Stimulated activated CD4-positive, alpha-beta T cell treated with anti-CD3 and anti-CD28 coated beads, Interleukin-12 subunit alpha, Interleukin-12 subunit beta, amount 100 ng/mL, for 4 hours (primary cell): ENCODE results near the gene SLIT1.

Experiments used
- DNase-seq: peaks from one replicate; pipeline ENCODE4 v3.0.0-alpha.2; 2020

SLIT1 gene

GRCh38 chr10:97078261-97078937 is 107.4 kb downstream of the SLIT1 start:
- no peak for DNase-seq

GRCh38 chr10:97076781-97077180 is 109.0 kb downstream of the SLIT1 start:
- no peak for DNase-seq

GRCh38 chr10:97075961-97076525 is 109.7 kb downstream of the SLIT1 start:
- DNase-seq = no peak

GRCh38 chr10:97075421-97075820 is 110.3 kb downstream of the SLIT1 start:
- no peak for DNase-seq

GRCh38 chr10:97074256-97075145 is 111.3 kb downstream of the SLIT1 start:
- no peak for DNase-seq

- peak; percentile 79 for DNase-seq
Observed at GRCh38 chr10:97072851-97073665, 112.7 kb downstream of the SLIT1 start.

- no peak for DNase-seq
Observed at GRCh38 chr10:97071496-97071895, 114.3 kb downstream of the SLIT1 start.

GRCh38 chr10:97069576-97070362 is 116.0 kb downstream of the SLIT1 start:
- DNase-seq = no peak

- no peak for DNase-seq
Observed at GRCh38 chr10:97069026-97069425, 116.7 kb downstream of the SLIT1 start.

GRCh38 chr10:97067716-97068391 is 117.9 kb downstream of the SLIT1 start:
- no peak for DNase-seq

GRCh38 chr10:97066877-97067555 is 118.7 kb downstream of the SLIT1 start:
- DNase-seq = no peak

- DNase-seq = no peak
Observed at GRCh38 chr10:97065686-97066660, 119.8 kb downstream of the SLIT1 start.

GRCh38 chr10:97065128-97065527 is 120.6 kb downstream of the SLIT1 start:
- no peak for DNase-seq

GRCh38 chr10:97063983-97064837 is 121.5 kb downstream of the SLIT1 start:
- no peak for DNase-seq

GRCh38 chr10:97063271-97063982 is 122.3 kb downstream of the SLIT1 start:
- DNase-seq = no peak

- DNase-seq = no peak
Observed at GRCh38 chr10:97062456-97062855, 123.3 kb downstream of the SLIT1 start.

GRCh38 chr10:97062046-97062445 is 123.7 kb downstream of the SLIT1 start:
- DNase-seq = no peak

- no peak for DNase-seq
Observed at GRCh38 chr10:97061423-97061822, 124.3 kb downstream of the SLIT1 start.
